ACC112 (cell line): Measurements from ENCODE around the gene LARGE1.

Source experiments
- H2AFZ ChIP-seq: fragments of 200-600 bp; sonication (generic); one replicate; pipeline ENCODE4 v1.6.0; 2017; ENCODE audit warnings: antibody characterized with exemption, low read length; ENCODE audit not compliant: unreplicated experiment
- H3K27ac ChIP-seq: fragments of 200-600 bp; sonication (generic); 2 replicates; pipeline ENCODE4 v1.5.1; 2014; ENCODE audit warnings: low read depth, mild to moderate bottlenecking, antibody characterized with exemption, low read length, moderate library complexity
- H3K27me3 ChIP-seq: fragments of 200-600 bp; sonication (generic); 2 replicates; pipeline ENCODE4 v1.6.1; 2014; ENCODE audit warnings: mild to moderate bottlenecking, antibody characterized with exemption, low read length, moderate library complexity, mixed read lengths; ENCODE audit not compliant: insufficient read depth
- H3K36me3 ChIP-seq: fragments of 200-600 bp; sonication (generic); 2 replicates; pipeline ENCODE4 v1.6.1; 2016; ENCODE audit warnings: mild to moderate bottlenecking, antibody characterized with exemption, low read length, moderate library complexity, mixed read lengths; ENCODE audit not compliant: insufficient read depth
- H3K4me1 ChIP-seq: fragments of 200-600 bp; sonication (generic); one replicate; pipeline ENCODE4 v1.6.1; 2016; ENCODE audit warnings: low read length, mixed read lengths; ENCODE audit not compliant: insufficient read depth, unreplicated experiment, control insufficient read depth
- H3K4me3 ChIP-seq: fragments of 200-600 bp; sonication (generic); 2 replicates; pipeline ENCODE4 v1.5.1; 2014; ENCODE audit warnings: mild to moderate bottlenecking, low read depth, low read length
- H3K79me2 ChIP-seq: fragments of 200-600 bp; sonication (generic); one replicate; pipeline ENCODE4 v1.6.0; 2016; ENCODE audit warnings: low read length; ENCODE audit not compliant: control insufficient read depth, unreplicated experiment, insufficient read depth

The LARGE1 gene

GRCh38 chr22:33920197-33920540, at the start of gene LARGE1:
TSS of gene LARGE1 (minus strand) at chr22:33920476.
- no peaks in the 10 kb centered on the region for H3K36me3 ChIP-seq
- H3K27ac ChIP-seq: no peak within 1 kb of the TSS
- H3K27me3 ChIP-seq: peaks cover 30% of the 10 kb centered on the region; the same call in 1 of the 2 replicates
- no peaks in the 10 kb centered on the region for H3K79me2 ChIP-seq
- peak within 1 kb of the TSS; percentile 75 for H3K4me3 ChIP-seq
- H2AFZ ChIP-seq: peak within 1 kb of the TSS; percentile 91
- H3K4me1 ChIP-seq: no peaks in the 10 kb centered on the region

DNA sequence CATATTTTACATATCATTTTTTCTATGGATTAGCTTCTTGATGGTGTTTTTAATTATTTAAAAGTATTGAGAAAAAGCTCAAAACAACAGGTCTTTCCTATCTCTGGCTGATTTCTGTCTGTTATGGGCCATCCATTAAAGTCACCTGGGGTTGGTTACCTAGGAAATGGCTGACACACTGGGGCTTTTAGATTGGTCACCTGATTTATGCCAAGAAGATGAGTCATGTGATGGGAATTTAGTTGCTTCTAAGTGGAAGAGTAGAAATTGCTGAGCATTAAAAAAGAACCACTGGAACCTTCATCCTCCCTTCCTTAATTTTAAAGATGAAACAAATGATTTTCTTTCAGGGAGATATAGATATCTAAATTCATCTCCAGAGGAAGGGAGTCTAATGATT, 48.8 kb upstream of the LARGE1 start:
- Histone ChIP-seq H3K27ac (no peak overlapping the region), H3K4me3 (no peak overlapping the region), H2AFZ (no peak overlapping the region), H3K36me3 (no peaks in the 10 kb centered on the region), H3K27me3 (no peaks in the 10 kb centered on the region), H3K79me2 (no peaks in the 10 kb centered on the region), H3K4me1 (no peaks in the 10 kb centered on the region)

GRCh38 chr22:33964121-33964520, 43.8 kb upstream of the LARGE1 start:
- no peaks in the 10 kb centered on the region for H3K79me2 ChIP-seq
- no peaks in the 10 kb centered on the region for H3K4me1 ChIP-seq
- H3K36me3 ChIP-seq: no peaks in the 10 kb centered on the region
- no peaks in the 10 kb centered on the region for H3K27me3 ChIP-seq
- no peak overlapping the region for H2AFZ ChIP-seq
- H3K4me3 ChIP-seq: no peak overlapping the region
- H3K27ac ChIP-seq: no peak overlapping the region

GRCh38 chr22:33962409-33962808, 42.1 kb upstream of the LARGE1 start:
- Histone ChIP-seq H3K27ac (no peak overlapping the region), H3K36me3 (no peaks in the 10 kb centered on the region), H3K27me3 (no peaks in the 10 kb centered on the region), H3K4me3 (no peak overlapping the region), H3K4me1 (no peaks in the 10 kb centered on the region), H3K79me2 (no peaks in the 10 kb centered on the region), H2AFZ (no peak overlapping the region)

GRCh38 chr22:33958741-33959140, 38.5 kb upstream of the LARGE1 start:
- H3K27me3 ChIP-seq: no peaks in the 10 kb centered on the region
- H3K79me2 ChIP-seq: no peaks in the 10 kb centered on the region
- no peak overlapping the region for H3K4me3 ChIP-seq
- H2AFZ ChIP-seq: no peak overlapping the region
- no peaks in the 10 kb centered on the region for H3K36me3 ChIP-seq
- no peaks in the 10 kb centered on the region for H3K4me1 ChIP-seq
- no peak overlapping the region for H3K27ac ChIP-seq

DNA sequence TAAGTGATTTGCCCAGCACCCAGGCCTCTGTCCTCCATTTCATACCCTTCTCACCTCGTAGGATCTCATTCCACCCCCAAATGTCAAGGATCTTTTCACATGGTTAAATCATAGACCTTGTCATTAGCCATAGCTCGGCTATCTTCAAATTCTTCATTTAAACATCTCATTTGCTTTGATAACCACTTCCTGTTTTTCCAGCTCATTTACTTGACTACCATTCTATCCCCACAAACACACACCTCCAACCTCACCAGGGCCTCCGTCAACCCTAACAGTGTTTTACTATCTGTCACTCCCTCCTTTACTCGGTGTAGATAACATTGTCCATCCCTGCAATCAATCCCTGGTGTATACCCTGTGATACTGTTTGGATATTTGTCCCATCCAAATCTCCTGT, 36.8 kb upstream of the LARGE1 start:
- no peak overlapping the region for H3K27ac ChIP-seq
- H3K4me1 ChIP-seq: no peaks in the 10 kb centered on the region
- H3K4me3 ChIP-seq: no peak overlapping the region

GRCh38 chr22:33952776-33953175, 32.5 kb upstream of the LARGE1 start:
- no peaks in the 10 kb centered on the region for H3K36me3 ChIP-seq
- no peak overlapping the region for H3K27ac ChIP-seq
- no peak overlapping the region for H3K4me3 ChIP-seq
- H3K27me3 ChIP-seq: no peaks in the 10 kb centered on the region
- no peaks in the 10 kb centered on the region for H3K4me1 ChIP-seq
- H3K79me2 ChIP-seq: no peaks in the 10 kb centered on the region
- no peak overlapping the region for H2AFZ ChIP-seq

More for the DNA sequence above, 36.8 kb upstream of the LARGE1 start:
- Histone ChIP-seq H2AFZ (no peak overlapping the region), H3K27me3 (no peaks in the 10 kb centered on the region), H3K36me3 (no peaks in the 10 kb centered on the region), H3K79me2 (no peaks in the 10 kb centered on the region)

DNA sequence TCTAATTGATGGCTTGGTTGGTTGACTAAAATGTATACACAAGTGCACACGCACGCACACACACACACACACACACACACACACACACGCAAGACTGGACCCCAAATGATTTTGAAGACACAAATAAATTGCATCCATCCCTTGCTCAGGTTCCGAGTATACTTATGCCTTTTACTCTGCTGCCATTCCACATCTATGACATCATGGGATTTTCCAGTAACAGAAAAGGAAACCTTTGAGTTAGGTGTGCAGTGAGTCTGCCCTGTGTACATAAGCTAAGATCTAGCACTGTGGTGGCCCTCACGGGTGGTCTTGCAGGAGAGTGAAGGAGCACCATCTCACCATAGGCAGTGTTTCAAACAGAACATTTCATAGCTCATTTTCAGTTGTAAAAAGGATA, 20.5 kb upstream of the LARGE1 start:
- no peak overlapping the region for H3K27ac ChIP-seq
- H3K4me3 ChIP-seq: no peak overlapping the region
- H3K36me3 ChIP-seq: no peaks in the 10 kb centered on the region
- no peaks in the 10 kb centered on the region for H3K4me1 ChIP-seq
- H3K27me3 ChIP-seq: no peaks in the 10 kb centered on the region
- no peaks in the 10 kb centered on the region for H3K79me2 ChIP-seq
- no peak overlapping the region for H2AFZ ChIP-seq

GRCh38 chr22:33932997-33933396, 12.7 kb upstream of the LARGE1 start:
- Histone ChIP-seq H3K27ac (no peak overlapping the region), H3K27me3 (no peaks in the 10 kb centered on the region), H3K4me3 (no peak overlapping the region), H3K36me3 (no peaks in the 10 kb centered on the region), H3K4me1 (no peaks in the 10 kb centered on the region), H3K79me2 (no peaks in the 10 kb centered on the region), H2AFZ (no peak overlapping the region)

- H3K27me3 ChIP-seq: no peaks in the 10 kb centered on the region
- H3K4me1 ChIP-seq: no peaks in the 10 kb centered on the region
- no peaks in the 10 kb centered on the region for H3K79me2 ChIP-seq
- H3K27ac ChIP-seq: no peak overlapping the region
- H3K4me3 ChIP-seq: no peak overlapping the region
- H2AFZ ChIP-seq: no peak overlapping the region
- no peaks in the 10 kb centered on the region for H3K36me3 ChIP-seq
Observed at GRCh38 chr22:33931406-33931805, 11.1 kb upstream of the LARGE1 start.

DNA sequence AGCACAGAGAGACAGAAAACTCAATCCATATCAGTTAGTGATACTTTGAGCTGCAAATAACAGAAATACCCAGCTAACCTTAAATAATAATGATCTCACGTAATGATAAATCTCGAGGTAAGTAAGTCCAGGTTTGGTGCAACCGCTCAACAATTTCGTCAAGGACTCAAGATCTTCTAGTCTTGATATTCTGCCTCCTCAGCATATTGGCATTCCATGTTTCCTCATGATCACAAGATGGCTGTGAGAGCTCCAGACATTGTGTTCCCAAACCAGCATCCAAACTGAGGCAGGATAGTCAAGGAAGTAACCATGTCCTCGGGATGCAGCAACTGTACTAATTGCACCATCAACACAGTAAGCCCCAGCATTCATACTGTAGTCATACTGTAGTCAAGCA, 7.5 kb upstream of the LARGE1 start:
- no peak overlapping the region for H2AFZ ChIP-seq
- H3K4me1 ChIP-seq: no peaks in the 10 kb centered on the region
- H3K36me3 ChIP-seq: no peaks in the 10 kb centered on the region
- no peaks in the 10 kb centered on the region for H3K79me2 ChIP-seq
- H3K27ac ChIP-seq: no peak overlapping the region
- no peak overlapping the region for H3K4me3 ChIP-seq
- peaks cover 11% of the 10 kb centered on the region; the same call in 1 of the 2 replicates for H3K27me3 ChIP-seq
